HG02885 (cell line): ENCODE data around the gene TADA1.
A peak's percentile ranks its signal among the peaks of the same experiment; 100 is the strongest.
"Not testable (repeated sequence)": the region's sequence is repeated elsewhere in the genome, so short reads cannot be mapped to it uniquely, and the experiment has no call there.

Source experiments
- ATAC-seq: cut with Tn5 transposase; IDR thresholded peaks from one replicate; pipeline ENCODE4 v1.9.1; 2021; ENCODE audit warnings: mild to moderate bottlenecking; ENCODE audit not compliant: unreplicated experiment, poor library complexity

TADA1 gene

DNA sequence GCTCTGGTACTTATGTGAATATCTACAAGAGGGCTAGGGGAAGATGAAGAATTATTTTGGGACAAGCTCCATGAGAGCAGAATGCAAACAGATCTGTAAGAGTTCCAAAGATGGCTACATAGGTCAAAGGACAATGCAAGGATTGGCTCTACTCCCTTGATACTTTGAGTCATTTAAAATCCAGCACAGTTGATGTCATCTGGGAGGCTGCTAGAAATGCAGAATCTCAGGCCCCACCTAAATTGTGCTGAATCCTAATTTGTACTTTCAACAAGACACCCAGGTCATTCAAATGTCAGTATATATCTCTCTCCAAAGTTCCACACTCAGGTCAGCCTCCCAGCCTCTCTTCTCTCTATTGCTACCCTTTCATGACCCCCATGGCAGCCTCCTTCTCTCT lies 23.7 kb upstream of the TADA1 start:
- no peak for ATAC-seq

DNA sequence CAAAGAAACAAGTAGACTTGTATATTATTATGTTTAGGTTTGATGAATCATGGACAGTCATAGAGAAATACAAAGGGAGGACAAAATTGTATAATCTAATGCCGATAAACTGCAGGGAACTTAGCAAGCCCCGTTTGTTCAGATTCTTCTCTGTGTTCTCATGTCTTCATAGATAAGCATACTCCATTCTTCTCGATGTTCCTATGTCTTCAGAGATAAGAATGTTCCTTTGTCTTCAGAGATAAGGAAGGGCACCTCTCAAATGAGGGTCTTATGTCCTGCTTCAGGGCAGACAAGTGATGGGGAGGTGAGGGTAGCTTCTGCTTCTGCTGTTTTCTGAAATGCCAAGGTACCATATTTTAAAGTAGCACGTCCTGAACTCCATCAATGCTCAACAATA lies 19.7 kb upstream of the TADA1 start:
- ATAC-seq = no peak

DNA sequence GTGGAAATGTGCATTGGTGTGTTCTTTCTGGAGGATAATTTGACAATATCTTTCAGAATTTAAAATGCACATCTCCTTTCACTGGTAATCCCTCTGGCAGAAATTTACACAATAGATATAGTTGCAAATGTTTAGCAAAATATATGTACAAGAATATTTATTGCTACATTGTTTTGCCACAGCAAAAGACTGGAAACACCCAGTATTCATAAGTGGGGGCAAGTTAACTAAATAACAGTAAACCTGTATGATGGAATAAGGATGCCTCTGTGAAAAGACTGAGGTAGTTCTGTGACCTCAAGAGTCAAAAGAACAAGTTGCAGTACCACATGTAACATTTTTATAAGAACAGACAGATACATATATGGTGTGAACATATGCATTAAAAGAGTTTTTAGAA lies 13.7 kb upstream of the TADA1 start:
- ATAC-seq = no peak

DNA sequence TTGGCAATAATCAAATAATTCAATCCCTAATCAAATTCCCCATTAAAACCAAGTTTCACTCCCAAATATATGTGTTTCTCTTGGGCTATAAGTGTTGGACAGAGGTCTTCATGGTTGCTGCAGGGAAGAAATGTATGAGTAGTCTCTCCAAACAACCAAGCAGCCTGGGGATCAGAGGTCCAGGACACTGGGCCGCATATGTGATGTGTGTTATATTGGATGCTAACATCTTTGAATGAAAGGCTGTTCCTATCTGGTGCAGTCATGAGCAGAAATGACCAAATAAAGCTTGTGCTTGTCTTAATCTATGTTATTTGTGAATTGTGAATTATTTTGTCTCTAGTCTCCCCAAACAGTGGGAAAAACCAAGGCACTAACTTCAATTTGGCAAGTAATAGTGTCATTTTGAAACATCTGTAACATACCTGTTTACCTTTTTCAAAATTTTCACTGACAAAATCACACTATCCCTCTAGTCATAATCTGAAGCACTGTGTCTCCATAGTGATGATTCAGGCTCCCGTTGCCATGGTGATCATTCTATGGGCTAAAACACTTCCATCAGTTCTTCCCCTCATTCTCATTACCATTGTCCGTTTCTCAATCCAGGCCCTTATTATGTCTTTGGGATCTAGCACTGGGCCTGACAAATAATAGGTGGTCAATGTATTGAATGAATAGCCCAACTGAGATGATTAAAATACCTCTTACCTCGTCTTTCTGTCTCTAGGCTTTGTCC lies 12.5 kb upstream of the TADA1 start:
- no peak for ATAC-seq

DNA sequence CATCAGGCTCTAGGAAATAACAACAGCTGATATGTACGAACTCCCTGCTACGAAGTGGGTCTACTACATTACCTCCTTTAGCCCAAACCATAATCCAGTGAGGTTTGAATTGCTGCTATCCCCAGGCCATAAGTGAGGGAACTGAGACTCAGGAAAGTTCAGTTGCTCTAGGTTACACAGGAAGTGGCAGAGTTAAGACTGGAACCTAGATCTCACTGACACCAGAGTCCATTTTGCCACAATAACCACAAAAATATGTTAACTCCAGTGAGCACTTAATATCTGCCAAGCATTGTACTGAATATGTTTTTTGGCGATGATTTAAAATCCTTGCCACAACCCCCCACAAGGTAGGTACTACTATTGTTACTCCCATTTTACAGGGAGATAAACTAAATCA lies 8.9 kb upstream of the TADA1 start:
- ATAC-seq = no peak

DNA sequence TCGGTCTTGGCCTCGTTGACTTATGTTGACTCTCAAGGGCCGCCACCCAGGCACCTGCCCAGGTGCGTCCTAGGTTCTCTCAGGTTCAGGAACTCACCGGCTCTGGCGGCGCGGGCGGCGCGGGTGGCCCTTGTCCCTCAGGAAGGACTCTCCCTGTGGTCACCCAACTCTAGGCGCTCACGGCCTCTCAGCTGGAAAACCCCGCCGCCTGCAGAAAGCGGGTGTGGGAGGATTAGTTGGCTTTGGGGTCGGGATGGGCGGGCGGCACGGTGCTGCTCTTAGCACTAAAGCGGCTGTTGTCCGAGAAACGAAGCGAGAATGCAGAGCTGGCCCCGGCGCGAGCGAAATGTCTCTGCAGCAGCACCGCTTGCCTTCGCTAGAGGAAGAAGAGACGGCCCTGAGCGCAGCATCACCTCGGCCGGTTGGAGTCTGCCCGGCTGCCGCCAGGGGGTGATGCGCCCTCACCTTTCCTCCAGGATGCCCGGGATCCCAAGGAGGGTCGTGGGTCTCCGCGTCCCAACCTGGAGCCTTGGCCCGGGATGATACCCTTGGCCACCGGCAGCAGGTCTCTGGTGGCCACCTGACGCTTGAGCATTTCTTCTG lies 8.1 kb upstream of the TADA1 start:
- no peak for ATAC-seq

DNA sequence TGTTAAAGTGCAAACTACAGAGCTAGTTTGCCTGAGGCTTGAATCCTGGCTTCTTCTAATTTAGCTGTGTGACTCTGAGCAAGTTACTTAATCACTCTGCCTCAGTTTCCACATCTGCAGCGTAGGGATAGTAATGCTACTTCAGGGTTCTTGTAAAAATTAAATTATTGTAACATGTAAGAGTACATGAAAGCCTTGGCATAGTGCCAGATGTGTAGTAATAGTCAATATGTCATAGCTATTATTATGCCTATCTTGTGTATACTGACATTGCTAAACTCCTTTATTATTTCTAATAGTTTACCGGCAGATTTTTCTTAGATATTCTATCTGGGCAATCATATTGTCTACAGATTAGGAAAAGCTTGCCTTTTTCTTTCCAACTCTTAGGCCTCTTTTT lies 6.8 kb upstream of the TADA1 start:
- no peak for ATAC-seq

DNA sequence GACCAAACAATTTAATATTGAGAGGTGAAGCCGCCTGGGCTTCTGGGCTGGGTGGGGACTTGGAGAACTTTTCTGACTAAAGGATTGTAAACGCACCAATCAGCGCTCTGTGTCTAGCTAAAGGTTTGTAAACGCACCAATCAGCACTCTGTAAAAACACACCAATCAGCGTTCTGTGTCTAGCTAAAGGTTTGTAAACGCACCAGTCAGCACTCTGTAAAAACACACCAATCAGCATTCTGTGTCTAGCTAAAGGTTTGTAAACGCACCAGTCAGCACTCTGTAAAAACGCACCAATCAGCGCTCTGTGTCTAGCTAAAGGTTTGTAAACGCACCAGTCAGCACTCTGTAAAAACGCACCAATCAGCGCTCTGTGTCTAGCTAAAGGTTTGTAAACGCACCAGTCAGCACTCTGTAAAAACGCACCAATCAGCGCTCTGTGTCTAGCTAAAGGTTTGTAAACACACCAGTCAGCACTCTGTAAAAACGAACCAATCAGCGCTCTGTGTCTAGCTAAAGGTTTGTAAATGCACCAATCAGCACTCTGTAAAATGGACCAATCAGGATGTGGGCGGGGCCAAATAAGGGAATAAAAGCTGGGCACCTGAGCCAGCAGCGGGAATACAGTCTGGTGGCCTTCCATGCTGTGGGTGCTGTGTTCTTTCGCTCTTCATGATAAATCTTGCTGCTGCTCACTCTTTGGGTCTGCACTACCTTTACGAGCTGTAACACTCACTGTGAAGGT lies 2.3 kb upstream of the TADA1 start:
- ATAC-seq = not testable (repeated sequence)

DNA sequence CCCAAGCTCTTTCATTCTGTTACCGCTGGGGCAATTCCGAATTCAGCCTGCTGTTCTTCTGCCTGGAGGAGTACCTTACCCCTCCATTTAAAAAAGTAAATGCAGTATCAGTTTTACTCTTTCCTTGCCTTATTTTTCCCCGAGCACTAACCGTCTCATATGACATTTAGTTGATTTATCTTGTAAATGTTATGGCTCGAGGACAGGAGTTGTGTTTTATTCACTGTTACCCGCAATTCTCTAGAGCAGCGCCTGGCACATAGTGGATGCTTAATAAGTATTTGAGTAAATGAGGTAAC lies 425 bp upstream of the TADA1 start:
- ATAC-seq = peak; percentile 3

DNA sequence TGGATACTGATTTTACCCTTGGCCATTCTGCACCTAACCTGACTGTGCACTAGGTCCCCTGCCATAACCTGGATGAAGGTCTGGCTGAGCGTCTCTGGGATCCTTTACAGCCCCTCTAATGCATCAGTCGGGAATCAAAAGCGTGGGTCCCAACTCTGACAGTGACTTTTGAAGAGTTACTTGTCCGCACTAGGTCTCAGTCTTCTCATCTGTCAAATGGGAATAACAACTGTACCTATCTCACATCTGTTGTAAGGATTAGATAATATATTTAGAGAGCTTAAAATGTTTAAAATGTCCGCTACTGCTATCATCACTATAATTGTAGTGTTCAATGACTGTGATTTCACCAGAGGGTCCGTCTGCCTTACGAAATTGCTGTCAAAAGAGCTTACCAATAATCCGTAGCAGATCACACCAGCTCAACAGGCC lies 746 bp downstream of the TADA1 start:
- ATAC-seq = no peak

DNA sequence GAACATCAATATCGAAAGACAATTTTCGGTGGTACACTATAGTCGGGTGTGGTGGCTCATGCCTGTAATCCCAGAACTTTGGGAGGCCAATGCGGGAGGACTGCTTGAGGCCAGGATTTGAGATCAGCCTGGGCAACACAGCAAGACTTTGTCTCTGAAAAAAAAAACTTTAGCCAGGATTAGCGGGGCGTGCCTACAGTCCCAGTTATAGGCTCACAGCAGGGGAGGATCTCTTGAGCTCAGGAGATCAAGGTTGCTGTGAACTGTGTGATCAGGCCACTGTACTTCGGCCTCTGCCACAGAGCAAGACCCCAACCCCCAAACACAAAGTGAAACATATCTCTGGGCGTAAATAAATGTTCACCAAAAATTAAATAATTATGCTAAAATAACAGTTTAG lies 1.6 kb downstream of the TADA1 start:
- ATAC-seq = no peak

DNA sequence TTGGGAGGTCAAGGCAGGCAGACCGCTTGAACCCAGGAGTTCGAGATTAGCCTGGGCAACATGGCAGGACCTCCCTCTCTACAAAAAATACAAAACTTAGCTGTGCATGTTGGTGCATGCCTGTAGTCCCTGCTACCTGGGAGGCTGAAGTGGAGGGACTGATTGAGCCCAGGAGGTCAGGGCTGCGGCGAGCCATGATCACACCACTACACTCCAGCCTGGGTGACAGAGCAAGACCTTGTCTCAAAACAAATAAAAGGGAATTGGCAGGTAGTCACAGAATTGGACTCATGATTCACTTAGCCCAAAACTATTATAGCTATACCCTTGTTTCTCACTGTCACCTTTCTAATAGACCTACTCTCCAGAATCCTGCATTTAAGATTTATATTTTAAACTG lies 5.5 kb downstream of the TADA1 start:
- no peak for ATAC-seq

DNA sequence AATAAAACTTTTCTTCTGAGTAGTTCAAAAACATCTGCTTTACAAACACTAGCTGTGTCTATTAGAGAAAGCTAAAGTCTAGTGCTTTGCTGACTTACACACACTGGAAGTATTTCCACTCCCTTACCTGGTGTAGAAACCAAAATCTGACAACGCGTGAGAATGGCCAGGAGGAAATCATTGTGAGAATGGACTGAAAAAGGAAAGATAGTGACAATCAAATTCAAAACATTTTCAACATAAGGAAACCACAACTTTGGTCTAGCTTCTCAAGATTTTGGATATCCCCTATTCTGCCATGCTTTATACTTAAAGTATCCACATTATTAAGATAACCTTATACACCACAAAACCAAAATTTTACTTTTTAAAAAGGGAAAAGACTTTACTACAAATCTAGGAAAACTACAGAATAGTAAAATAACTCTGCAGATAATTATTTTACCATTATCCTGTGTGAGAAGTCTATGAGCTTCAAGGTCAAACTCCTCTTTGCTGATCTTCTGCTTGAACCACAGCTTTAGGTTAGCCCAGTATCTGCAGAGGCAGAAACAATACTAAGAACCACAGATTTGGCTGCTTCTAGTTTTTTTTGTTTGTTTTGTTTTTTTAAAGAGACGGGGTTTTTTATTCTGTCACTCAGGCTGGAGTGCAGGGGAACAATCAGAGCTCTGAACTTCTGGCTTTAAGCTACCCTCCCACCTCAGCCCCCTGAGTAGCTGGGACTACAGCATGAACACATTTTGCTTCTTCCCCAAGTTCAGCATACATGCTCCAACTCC lies 6.6 kb downstream of the TADA1 start:
- ATAC-seq = no peak

DNA sequence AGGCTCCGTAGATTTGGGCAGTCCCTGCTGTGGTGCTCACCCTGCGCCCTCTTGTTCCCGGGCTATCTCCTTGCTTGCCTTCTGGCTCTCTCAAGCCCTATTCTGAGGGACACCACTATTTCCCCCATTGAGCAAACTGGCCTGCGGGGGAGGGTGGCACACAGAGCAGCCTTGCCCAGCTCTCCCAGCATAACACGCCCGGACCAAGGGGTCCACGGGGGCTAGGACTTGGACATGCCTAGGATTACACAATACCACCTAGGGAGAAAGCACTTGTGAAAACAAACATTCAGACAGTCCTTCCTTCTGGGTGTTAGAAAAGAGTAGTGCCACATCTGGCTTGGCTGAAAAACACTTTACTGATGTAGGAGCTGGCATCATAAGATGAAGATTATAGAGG lies 7.4 kb downstream of the TADA1 start:
- no peak for ATAC-seq

DNA sequence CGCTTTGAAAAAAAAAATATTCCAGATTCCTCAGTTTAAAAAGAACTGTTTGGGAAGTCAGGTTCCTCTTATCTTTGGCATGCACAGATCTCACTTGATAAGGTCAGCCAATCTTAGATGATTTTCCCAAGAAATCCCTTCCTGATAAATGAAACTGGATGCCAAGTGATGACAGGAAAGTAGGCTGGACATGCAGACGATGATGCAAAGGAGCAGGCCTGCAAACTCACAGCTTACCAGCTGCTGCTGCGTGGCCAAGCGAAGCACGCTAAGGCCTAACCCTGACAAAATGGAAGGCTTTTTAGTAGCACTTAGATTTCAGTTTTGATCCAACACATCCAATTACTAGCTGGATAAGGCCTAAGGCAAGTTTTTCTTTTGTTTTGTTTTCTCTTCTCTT lies 10.1 kb downstream of the TADA1 start:
- ATAC-seq = no peak

DNA sequence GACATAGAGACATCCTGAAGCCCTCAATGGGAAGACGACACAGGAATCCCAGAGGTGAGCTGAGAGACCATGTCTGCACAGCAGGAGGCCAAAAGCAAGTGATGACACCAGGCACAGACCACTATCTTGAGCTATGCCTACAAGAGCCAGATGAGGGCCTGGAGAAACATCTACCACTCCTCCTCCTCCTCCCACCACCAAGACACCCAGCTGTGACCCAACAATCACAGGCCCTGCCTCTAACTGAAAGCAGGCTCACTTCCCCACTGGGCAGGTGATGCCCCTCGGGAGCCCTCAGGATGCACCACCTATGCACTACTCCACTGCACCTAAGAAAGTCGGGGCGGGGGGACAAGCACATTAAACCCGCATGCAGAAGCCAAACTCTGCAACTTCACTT lies 16.5 kb downstream of the TADA1 start:
- no peak for ATAC-seq

DNA sequence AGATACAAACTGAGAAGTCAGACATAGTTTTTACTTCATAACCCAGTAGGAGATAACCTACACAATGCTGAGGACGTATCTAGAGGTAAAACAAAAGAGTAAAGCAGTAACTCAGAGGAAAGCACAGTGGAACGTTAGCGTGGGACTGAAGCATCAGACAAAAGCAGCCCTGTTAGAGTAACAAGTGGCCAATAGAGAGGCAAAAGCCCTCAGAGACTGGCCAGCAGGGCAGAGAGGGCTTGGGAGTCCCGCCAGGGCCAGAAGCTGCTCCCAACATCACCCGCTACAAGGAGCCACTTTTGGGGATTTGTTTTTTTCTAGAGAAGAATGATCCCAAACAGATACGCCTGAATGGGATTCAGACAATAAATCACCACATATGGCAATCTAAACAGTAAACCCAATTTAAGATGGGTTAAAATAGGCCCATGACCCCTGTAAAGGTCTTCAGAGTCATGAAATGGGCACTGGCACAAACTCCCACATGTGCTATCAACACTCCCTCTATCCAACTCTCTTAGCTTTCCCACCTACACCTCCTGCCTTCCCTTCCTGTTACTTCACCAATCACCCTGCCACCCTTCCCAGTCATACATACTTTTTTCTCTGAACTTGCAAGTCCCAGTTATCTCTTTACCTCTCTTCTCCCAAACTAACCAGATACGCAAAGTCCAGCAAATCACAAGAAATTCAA lies 17.2 kb downstream of the TADA1 start:
- no peak for ATAC-seq

DNA sequence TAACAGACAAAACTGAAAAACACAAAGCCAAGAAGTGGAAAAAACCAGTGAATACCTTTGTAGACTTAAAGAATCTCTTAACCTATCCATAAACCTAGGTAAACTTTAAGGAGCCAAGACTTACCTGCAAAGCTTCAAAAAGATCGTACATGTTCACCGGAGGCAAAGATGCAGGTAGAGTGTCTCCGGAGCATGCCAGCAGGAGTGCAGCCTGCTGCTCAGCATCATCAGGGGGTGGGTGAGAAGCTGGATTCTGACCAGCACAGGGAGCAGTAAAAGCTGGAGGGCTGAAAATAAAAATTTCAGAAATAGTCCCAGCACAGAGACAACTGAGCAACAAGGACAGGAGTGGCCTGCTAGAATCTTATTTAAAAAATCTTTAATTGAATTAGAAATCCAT lies 18.1 kb downstream of the TADA1 start:
- ATAC-seq = no peak

DNA sequence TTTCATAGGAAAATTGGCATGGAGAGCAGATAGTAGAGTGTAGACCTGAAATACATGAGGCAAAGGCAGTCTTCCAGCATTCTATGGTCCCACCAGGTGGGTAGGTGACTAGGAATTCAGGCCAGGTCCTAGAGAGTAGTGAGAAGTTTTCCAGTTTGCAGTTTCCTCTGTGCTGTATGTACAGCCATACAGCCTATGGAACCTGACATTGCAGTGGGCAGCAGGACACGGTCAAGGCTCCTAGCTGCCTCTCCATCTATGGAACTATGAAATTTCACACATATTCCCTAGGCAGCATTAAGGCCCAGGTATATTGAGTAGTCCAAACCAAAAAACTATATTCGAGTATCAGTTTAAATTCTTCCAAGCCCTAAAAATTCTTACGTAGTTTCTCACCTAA lies 20.5 kb downstream of the TADA1 start:
- no peak for ATAC-seq

DNA sequence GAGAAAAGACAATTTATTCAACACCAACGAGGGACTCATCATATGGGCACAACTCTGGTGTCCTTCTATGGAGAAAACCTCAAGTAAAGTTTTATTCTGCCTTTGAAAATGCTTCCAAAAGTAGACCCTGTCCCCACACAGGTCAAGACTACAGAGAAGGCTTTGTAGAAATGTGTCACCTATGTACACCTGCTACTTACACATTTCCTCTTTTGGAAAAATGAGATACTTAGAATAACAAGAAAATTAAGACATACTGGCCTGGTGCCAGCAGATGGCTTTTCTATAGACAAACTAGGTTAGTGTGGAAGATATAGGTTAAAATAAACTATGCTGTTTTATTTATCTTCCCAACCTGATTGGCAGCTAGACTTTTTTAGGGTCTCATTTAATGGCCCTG lies 23.1 kb downstream of the TADA1 start:
- ATAC-seq = no peak

DNA sequence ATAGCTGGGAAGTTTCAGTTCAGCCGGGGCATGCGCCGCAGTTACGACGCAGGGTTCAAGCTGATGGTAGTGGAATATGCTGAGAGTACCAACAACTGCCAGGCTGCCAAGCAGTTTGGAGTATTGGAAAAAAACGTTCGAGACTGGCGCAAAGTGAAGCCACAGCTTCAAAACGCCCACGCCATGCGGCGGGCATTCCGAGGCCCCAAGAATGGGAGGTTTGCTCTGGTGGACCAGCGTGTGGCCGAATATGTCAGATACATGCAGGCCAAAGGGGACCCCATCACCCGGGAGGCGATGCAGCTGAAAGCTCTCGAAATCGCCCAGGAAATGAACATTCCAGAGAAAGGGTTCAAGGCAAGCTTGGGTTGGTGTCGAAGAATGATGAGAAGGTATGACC lies 26.9 kb downstream of the TADA1 start:
- no peak for ATAC-seq
